SK-N-SH (cell line): ENCODE results near the gene SBF2. TPM values are rescaled to one million over a fixed set of nuclear protein-coding genes. Genes with fewer than 3 reads are reported as not detected.

ENCODE experiments used
- CTCF ChIA-PET: fragments of 300-600, 350-600 bp; formaldehyde crosslinking; extraction: SDS; loops from one replicate; lab custom pipeline; 2021; lab: Yijun Ruan, JAX
- POLR2A ChIA-PET: fragments of 350-600 bp; sonication (Branson Sonifier 250); formaldehyde crosslinking; extraction: SDS; loops from one replicate; lab custom pipeline; 2020; ENCODE audit warnings: antibody characterized with exemption, inconsistent platforms; lab: Yijun Ruan, JAX
- DNase-seq: peaks from one replicate; pipeline ENCODE4 v3.0.0; 2012
- H2AFZ ChIP-seq: fragments of 200-600 bp; sonication (generic); 2 replicates; pipeline ENCODE4 v1.8.1; 2016; ENCODE audit warnings: antibody characterized with exemption, mild to moderate bottlenecking, low read depth
- H3F3A ChIP-seq: fragments of 200-600 bp; sonication (generic); replicated peaks from 2 replicates; pipeline ENCODE3; 2016; ENCODE audit warnings: antibody characterized with exemption, mild to moderate bottlenecking; ENCODE audit not compliant: insufficient read depth
- H3K27ac ChIP-seq, 2 experiments: fragments of 200-500 bp in 1 of 2; fragments of 200-600 bp in 1 of 2; sonication (Bioruptor generic) in 1 of 2; sonication (generic), shearing (Covaris generic) in 1 of 2; 2 replicates each; pipeline versions ENCODE4 v1.5.1 to v1.6.1; 2014 to 2016; ENCODE audit warnings: low read depth in 2 of 2, inconsistent platforms in 1 of 2, low read length in 1 of 2, mild to moderate bottlenecking in 1 of 2, mixed read lengths in 1 of 2
- H3K27me3 ChIP-seq: fragments of 200-600 bp; sonication (generic), shearing (Covaris generic); 2 replicates; pipeline ENCODE4 v1.6.1; 2016; ENCODE audit warnings: mixed run types; ENCODE audit not compliant: insufficient read depth
- H3K36me3 ChIP-seq, 2 experiments: fragments of 200-500 bp in 1 of 2; fragments of 200-600 bp in 1 of 2; sonication (Bioruptor generic) in 1 of 2; sonication (generic) in 1 of 2; replicated peaks in 1 of 2; 2 replicates each; pipeline versions ENCODE3 to v1.5.1; 2014 to 2016; ENCODE audit warnings: low read length in 1 of 2, mild to moderate bottlenecking in 1 of 2; ENCODE audit not compliant: insufficient read depth in 2 of 2, control insufficient read depth in 1 of 2
- H3K4me1 ChIP-seq, 2 experiments: fragments of 200-500 bp in 1 of 2; fragments of 200-600 bp in 1 of 2; sonication (Bioruptor generic) in 1 of 2; sonication (generic), shearing (Covaris generic) in 1 of 2; 2 replicates each; pipeline versions ENCODE4 v1.5.1 to v1.6.1; 2014 to 2016; ENCODE audit warnings: low read depth in 1 of 2, low read length in 1 of 2, mixed run types in 1 of 2; ENCODE audit not compliant: insufficient read depth in 2 of 2, control insufficient read depth in 1 of 2
- H3K4me2 ChIP-seq: fragments of 200-600 bp; sonication (generic), shearing (Covaris generic); 2 replicates; pipeline ENCODE4 v1.6.1; 2017; ENCODE audit warnings: mixed run types
- H3K4me3 ChIP-seq, 2 experiments: fragments of 200-500 bp in 1 of 2; fragments of 200-600 bp in 1 of 2; sonication (Bioruptor generic) in 1 of 2; sonication (generic), shearing (Covaris generic) in 1 of 2; 2 replicates each; pipeline versions ENCODE4 v1.5.1 to v1.8.1; 2014 to 2016; ENCODE audit warnings: low read depth in 2 of 2, inconsistent platforms in 1 of 2, low read length in 1 of 2, mild to moderate bottlenecking in 1 of 2, mixed read lengths in 1 of 2, moderate library complexity in 1 of 2
- H3K79me2 ChIP-seq: fragments of 200-600 bp; sonication (generic); 2 replicates; pipeline ENCODE4 v1.8.1; 2017; ENCODE audit warnings: mild to moderate bottlenecking; ENCODE audit not compliant: insufficient read depth
- H3K9ac ChIP-seq: fragments of 200-600 bp; sonication (generic); 2 replicates; pipeline ENCODE4 v1.6.1; 2017; ENCODE audit warnings: mixed run types
- H3K9me2 ChIP-seq: fragments of 200-600 bp; sonication (generic); 2 replicates; pipeline ENCODE4 v1.6.1; 2017; ENCODE audit warnings: mixed run types
- H3K9me3 ChIP-seq: fragments of 200-600 bp; sonication (generic); 2 replicates; pipeline ENCODE4 v1.6.1; 2017; ENCODE audit warnings: mixed run types, mild to moderate bottlenecking, moderate library complexity
- H4K20me1 ChIP-seq: fragments of 200-600 bp; sonication (generic); 2 replicates; pipeline ENCODE4 v1.6.1; 2017; ENCODE audit warnings: mild to moderate bottlenecking, mixed run types; ENCODE audit not compliant: insufficient read depth
- CHD2 ChIP-seq: fragments of 150-350 bp; IDR thresholded peaks from 2 replicates; pipeline ENCODE4 v1.6.1; 2018; ENCODE audit warnings: low read length; ENCODE audit not compliant: partially characterized antibody
- ELF1 ChIP-seq: IDR thresholded peaks from 2 replicates; pipeline ENCODE4 v1.4.0; 2012
- EP300 ChIP-seq, 2 experiments: IDR thresholded peaks; 2 replicates each; pipeline versions ENCODE4 v1.4.0 to v1.6.1; 2012; ENCODE audit warnings: borderline replicate concordance in 1 of 2, low read depth in 1 of 2, low read length in 1 of 2
- GABPA ChIP-seq: IDR thresholded peaks from 2 replicates; pipeline ENCODE4 v1.4.0; 2012; ENCODE audit warnings: low read depth, mild to moderate bottlenecking
- JUND ChIP-seq: IDR thresholded peaks from 2 replicates; pipeline ENCODE4 v1.4.0; 2012
- MEF2A ChIP-seq: IDR thresholded peaks from 2 replicates; pipeline ENCODE4 v1.4.0; 2012; ENCODE audit warnings: low read depth, borderline replicate concordance
- MXI1 ChIP-seq: IDR thresholded peaks from 2 replicates; pipeline ENCODE4 v1.6.1; 2012; ENCODE audit warnings: mild to moderate bottlenecking, low read depth, low read length, improper control_type of control experiment
- NRF1 ChIP-seq: IDR thresholded peaks from 2 replicates; pipeline ENCODE4 v1.6.1; 2012; ENCODE audit warnings: low read depth, mild to moderate bottlenecking, low read length
- RCOR1 ChIP-seq: fragments of 150-350 bp; IDR thresholded peaks from 2 replicates; pipeline ENCODE4 v1.6.1; 2017; ENCODE audit warnings: antibody characterized with exemption, low read length
- RFX5 ChIP-seq: IDR thresholded peaks from 2 replicates; pipeline ENCODE4 v1.6.1; 2012; ENCODE audit warnings: mild to moderate bottlenecking, improper control_type of control experiment, low read length
- RXRA ChIP-seq: IDR thresholded peaks from 2 replicates; pipeline ENCODE4 v1.4.0; 2012; ENCODE audit warnings: low read depth, mild to moderate bottlenecking, borderline replicate concordance
- SIN3A ChIP-seq: IDR thresholded peaks from 2 replicates; pipeline ENCODE4 v1.6.1; 2012; ENCODE audit warnings: low read depth, mild to moderate bottlenecking, low read length, moderate library complexity, borderline replicate concordance
- SMC3 ChIP-seq: IDR thresholded peaks from 2 replicates; pipeline ENCODE4 v1.6.1; 2012; ENCODE audit warnings: low read depth, low read length, improper control_type of control experiment
- TCF12 ChIP-seq: IDR thresholded peaks from 2 replicates; pipeline ENCODE4 v1.4.0; 2012
- YY1 ChIP-seq: IDR thresholded peaks from 2 replicates; pipeline ENCODE4 v1.4.0; 2012; ENCODE audit warnings: low read depth, mild to moderate bottlenecking
- WGBS: methylation state at CpG from one replicate; pipeline ENCODE4 v1.1.6; 2017; ENCODE audit warnings: low lambda C conversion rate; 5-methylcytosine and 5-hydroxymethylcytosine counted together
- polyA plus RNA-seq, 3 experiments: library from polyadenylated mRNA; depleted of rRNA; stranded (reverse); fragments of >200 nt; gene quantifications; 2 replicates each; pipeline ENCODE4 v1.2.3, GENCODE V29; 2012
- TF ChIP-seq, protein P1 (sequence below): IDR thresholded peaks from 2 replicates; pipeline ENCODE4 v1.6.1; 2012; ENCODE audit warnings: mild to moderate bottlenecking, low read depth, low read length, moderate library complexity
- TF ChIP-seq, protein P2 (sequence below): fragments of 150-350 bp; IDR thresholded peaks from 2 replicates; pipeline ENCODE4 v1.6.1; 2016; ENCODE audit warnings: mild to moderate bottlenecking, low read depth, low read length
- TF ChIP-seq, protein P3 (sequence below): IDR thresholded peaks from 2 replicates; pipeline ENCODE4 v1.4.0; 2012; ENCODE audit warnings: low read depth, borderline replicate concordance
- TF ChIP-seq, protein P4 (sequence below): fragments of 150-350 bp; IDR thresholded peaks from 2 replicates; pipeline ENCODE4 v1.6.1; 2017; ENCODE audit warnings: antibody characterized with exemption, low read length, low read depth, borderline replicate concordance
- TF ChIP-seq, protein P5 (sequence below): IDR thresholded peaks from 2 replicates; pipeline ENCODE4 v1.4.0; 2012; ENCODE audit warnings: low read depth, borderline replicate concordance

Gene SBF2
- polyA plus RNA-seq, 1 of the 3 experiments (the other 2 are of a cell fraction): 23.0 TPM

DNA sequence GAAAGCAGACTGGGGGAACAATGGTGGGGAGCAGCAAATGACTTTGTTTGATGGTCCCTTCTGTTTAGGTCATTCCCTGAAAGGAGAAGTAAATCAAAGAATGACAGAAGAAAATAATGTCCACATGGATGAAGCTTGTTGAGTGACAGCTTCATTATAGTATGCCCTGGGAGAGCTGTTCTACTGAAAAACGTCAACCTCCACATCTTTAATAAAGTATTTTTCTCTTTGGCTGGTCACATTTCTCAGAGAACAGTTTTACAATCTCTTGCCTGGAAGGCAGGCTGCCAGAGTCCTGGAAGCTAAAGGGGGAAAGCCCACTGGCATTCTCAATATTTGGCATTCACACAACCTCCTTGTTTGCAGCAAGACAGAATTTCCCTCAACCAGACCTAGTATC, 342.2 kb downstream of the SBF2 start:
- DNase-seq: no peak
- WGBS: 52% methylated on average over 1 of the region's 1 CpG
- Histone ChIP-seq H3K27me3 (no peaks in the 10 kb centered on the region), H4K20me1 (no peaks in the 10 kb centered on the region), H3K9ac (no peak overlapping the region), H3K9me2 (no peaks in the 10 kb centered on the region), H3K4me2 (no peak overlapping the region), H3K4me1 (no peaks in the 10 kb centered on the region), H3K9me3 (no peaks in the 10 kb centered on the region), H3F3A (no peaks in the 10 kb centered on the region), H3K36me3 (peaks cover 6 to 29% of the 10 kb centered on the region in 2 experiments), H3K4me3 (no peak overlapping the region), H2AFZ (no peak overlapping the region), H3K79me2 (no peaks in the 10 kb centered on the region), H3K27ac (no peak overlapping the region)
- TF ChIP-seq CHD2: no peak
- TF ChIP-seq ELF1: no peak
- no peak for TF ChIP-seq NRF1
- ChIA-PET POLR2A (no interaction called here), CTCF (interaction anchor here (1.0 kb wide), 1 partner anchor 8 kb away, joined by 3 read pairs; no protein-coding TSS in a partner anchor)

DNA sequence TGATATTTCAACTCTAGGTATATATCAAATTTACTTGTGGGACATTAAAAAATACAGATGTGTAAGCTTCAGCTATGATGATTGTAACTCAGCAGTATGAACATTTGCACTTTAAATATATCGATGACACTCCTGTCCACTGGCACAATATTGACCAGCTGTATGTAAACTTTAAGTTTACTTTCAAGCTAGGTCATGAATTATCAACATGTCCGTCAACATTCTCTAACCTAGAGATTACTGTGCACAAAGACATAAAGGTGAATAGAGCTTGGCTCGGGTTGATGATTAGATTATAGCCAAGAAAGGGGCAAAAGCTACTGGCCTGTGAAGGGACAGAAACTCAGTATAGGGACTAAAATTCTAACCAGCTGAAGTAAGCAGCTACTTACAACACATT, 343.6 kb downstream of the SBF2 start:
- H3K9me3 ChIP-seq: 0 out of 2 replicates have a peak, but pooled peaks cover 3% of the 10 kb centered on the region
- no peak overlapping the region for H3K4me3 ChIP-seq
- H3F3A ChIP-seq: peaks cover 7% of the 10 kb centered on the region
- H3K4me2 ChIP-seq: no peak overlapping the region
- no peak overlapping the region for H3K9ac ChIP-seq
- CTCF ChIA-PET: interaction anchor here (0.8 kb wide), 1 partner anchor 357 kb away, joined by 4 read pairs; no protein-coding TSS in a partner anchor
- peaks cover 0 to 36% of the 10 kb centered on the region in 2 experiments for H3K36me3 ChIP-seq
- H2AFZ ChIP-seq: no peak overlapping the region
- H3K27ac ChIP-seq: no peak overlapping the region
- no peaks in the 10 kb centered on the region for H3K79me2 ChIP-seq
- POLR2A ChIA-PET: no interaction called here
- no peaks in the 10 kb centered on the region for H3K27me3 ChIP-seq
- no peaks in the 10 kb centered on the region for H3K4me1 ChIP-seq
- 94% methylated on average over 3 of the region's 3 CpGs for WGBS
- no peak for DNase-seq
- TF ChIP-seq, protein P1, sequence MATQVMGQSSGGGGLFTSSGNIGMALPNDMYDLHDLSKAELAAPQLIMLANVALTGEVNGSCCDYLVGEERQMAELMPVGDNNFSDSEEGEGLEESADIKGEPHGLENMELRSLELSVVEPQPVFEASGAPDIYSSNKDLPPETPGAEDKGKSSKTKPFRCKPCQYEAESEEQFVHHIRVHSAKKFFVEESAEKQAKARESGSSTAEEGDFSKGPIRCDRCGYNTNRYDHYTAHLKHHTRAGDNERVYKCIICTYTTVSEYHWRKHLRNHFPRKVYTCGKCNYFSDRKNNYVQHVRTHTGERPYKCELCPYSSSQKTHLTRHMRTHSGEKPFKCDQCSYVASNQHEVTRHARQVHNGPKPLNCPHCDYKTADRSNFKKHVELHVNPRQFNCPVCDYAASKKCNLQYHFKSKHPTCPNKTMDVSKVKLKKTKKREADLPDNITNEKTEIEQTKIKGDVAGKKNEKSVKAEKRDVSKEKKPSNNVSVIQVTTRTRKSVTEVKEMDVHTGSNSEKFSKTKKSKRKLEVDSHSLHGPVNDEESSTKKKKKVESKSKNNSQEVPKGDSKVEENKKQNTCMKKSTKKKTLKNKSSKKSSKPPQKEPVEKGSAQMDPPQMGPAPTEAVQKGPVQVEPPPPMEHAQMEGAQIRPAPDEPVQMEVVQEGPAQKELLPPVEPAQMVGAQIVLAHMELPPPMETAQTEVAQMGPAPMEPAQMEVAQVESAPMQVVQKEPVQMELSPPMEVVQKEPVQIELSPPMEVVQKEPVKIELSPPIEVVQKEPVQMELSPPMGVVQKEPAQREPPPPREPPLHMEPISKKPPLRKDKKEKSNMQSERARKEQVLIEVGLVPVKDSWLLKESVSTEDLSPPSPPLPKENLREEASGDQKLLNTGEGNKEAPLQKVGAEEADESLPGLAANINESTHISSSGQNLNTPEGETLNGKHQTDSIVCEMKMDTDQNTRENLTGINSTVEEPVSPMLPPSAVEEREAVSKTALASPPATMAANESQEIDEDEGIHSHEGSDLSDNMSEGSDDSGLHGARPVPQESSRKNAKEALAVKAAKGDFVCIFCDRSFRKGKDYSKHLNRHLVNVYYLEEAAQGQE: no peak
- TF ChIP-seq, protein P2, sequence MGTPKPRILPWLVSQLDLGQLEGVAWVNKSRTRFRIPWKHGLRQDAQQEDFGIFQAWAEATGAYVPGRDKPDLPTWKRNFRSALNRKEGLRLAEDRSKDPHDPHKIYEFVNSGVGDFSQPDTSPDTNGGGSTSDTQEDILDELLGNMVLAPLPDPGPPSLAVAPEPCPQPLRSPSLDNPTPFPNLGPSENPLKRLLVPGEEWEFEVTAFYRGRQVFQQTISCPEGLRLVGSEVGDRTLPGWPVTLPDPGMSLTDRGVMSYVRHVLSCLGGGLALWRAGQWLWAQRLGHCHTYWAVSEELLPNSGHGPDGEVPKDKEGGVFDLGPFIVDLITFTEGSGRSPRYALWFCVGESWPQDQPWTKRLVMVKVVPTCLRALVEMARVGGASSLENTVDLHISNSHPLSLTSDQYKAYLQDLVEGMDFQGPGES: no peak
- TF ChIP-seq RFX5 (no peak), SIN3A (no peak), MXI1 (no peak), RCOR1 (no peak), SMC3 (no peak), CHD2 (no peak), EP300 (IDR thresholded peaks at IDR 0.05; ENCODE audit: borderline replicate concordance in 1 of 2, low read depth in 1 of 2, low read length in 1 of 2) (no peak), TCF12 (no peak), GABPA (no peak), JUND (no peak), MEF2A (no peak), YY1 (no peak), RXRA (no peak)
- TF ChIP-seq, protein P3, sequence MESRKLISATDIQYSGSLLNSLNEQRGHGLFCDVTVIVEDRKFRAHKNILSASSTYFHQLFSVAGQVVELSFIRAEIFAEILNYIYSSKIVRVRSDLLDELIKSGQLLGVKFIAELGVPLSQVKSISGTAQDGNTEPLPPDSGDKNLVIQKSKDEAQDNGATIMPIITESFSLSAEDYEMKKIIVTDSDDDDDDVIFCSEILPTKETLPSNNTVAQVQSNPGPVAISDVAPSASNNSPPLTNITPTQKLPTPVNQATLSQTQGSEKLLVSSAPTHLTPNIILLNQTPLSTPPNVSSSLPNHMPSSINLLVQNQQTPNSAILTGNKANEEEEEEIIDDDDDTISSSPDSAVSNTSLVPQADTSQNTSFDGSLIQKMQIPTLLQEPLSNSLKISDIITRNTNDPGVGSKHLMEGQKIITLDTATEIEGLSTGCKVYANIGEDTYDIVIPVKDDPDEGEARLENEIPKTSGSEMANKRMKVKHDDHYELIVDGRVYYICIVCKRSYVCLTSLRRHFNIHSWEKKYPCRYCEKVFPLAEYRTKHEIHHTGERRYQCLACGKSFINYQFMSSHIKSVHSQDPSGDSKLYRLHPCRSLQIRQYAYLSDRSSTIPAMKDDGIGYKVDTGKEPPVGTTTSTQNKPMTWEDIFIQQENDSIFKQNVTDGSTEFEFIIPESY: no peak
- TF ChIP-seq, protein P4, sequence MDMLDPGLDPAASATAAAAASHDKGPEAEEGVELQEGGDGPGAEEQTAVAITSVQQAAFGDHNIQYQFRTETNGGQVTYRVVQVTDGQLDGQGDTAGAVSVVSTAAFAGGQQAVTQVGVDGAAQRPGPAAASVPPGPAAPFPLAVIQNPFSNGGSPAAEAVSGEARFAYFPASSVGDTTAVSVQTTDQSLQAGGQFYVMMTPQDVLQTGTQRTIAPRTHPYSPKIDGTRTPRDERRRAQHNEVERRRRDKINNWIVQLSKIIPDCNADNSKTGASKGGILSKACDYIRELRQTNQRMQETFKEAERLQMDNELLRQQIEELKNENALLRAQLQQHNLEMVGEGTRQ: no peak
- TF ChIP-seq, protein P5, sequence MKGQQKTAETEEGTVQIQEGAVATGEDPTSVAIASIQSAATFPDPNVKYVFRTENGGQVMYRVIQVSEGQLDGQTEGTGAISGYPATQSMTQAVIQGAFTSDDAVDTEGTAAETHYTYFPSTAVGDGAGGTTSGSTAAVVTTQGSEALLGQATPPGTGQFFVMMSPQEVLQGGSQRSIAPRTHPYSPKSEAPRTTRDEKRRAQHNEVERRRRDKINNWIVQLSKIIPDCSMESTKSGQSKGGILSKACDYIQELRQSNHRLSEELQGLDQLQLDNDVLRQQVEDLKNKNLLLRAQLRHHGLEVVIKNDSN: no peak
- H4K20me1 ChIP-seq: no peaks in the 10 kb centered on the region
- H3K9me2 ChIP-seq: no peaks in the 10 kb centered on the region
